Neural cell (in vitro differentiated cells): ENCODE data around the gene SUPT3H. TPM values are rescaled to one million over a fixed set of nuclear protein-coding genes. Genes with fewer than 3 reads are reported as not detected.

ENCODE experiments used
- H2AFZ ChIP-seq: fragments of 200-600, 300-800 bp; sonication (generic), shearing (Covaris generic); 2 replicates; pipeline ENCODE4 v1.6.0; 2014; ENCODE audit warnings: low read depth, mild to moderate bottlenecking, antibody characterized with exemption, low read length, moderate library complexity
- H3F3A ChIP-seq: fragments of 200-600 bp; shearing (Covaris generic); 2 replicates; pipeline ENCODE4 v1.6.1; 2016; ENCODE audit warnings: mild to moderate bottlenecking, moderate library complexity, mixed read lengths, antibody characterized with exemption, low read length; ENCODE audit not compliant: insufficient read depth, poor library complexity, severe bottlenecking
- H3K27ac ChIP-seq: fragments of 200-600, 300-800 bp; sonication (generic), shearing (Covaris generic); 2 replicates; pipeline ENCODE4 v1.5.1; 2014; ENCODE audit warnings: mild to moderate bottlenecking, low read length, moderate library complexity
- H3K27me3 ChIP-seq: fragments of 300-800, 200-600 bp; sonication (generic), shearing (Covaris generic); 2 replicates; pipeline ENCODE4 v1.6.0; 2014; ENCODE audit warnings: mild to moderate bottlenecking, low read depth, low read length, moderate library complexity; ENCODE audit not compliant: insufficient read depth
- H3K36me3 ChIP-seq: fragments of 300-800, 200-600 bp; sonication (generic), shearing (Covaris generic); 2 replicates; pipeline ENCODE4 v1.5.1; 2014; ENCODE audit warnings: mild to moderate bottlenecking, antibody characterized with exemption, low read length, moderate library complexity; ENCODE audit not compliant: insufficient read depth
- H3K4me2 ChIP-seq: fragments of 300-800, 200-600 bp; sonication (generic), shearing (Covaris generic); 2 replicates; pipeline ENCODE4 v1.6.0; 2014; ENCODE audit warnings: mild to moderate bottlenecking, low read length
- H3K4me3 ChIP-seq: fragments of 300-800, 200-600 bp; sonication (generic), shearing (Covaris generic); 2 replicates; pipeline ENCODE4 v1.5.1; 2014; ENCODE audit warnings: mild to moderate bottlenecking, low read length, moderate library complexity
- H3K79me2 ChIP-seq: fragments of 200-600 bp; shearing (Covaris generic); replicated peaks from 2 replicates; pipeline ENCODE4 v1.6.0; 2014; ENCODE audit warnings: mild to moderate bottlenecking, low read length, moderate library complexity; ENCODE audit not compliant: insufficient read depth
- H3K9ac ChIP-seq: fragments of 300-800, 200-600 bp; sonication (generic), shearing (Covaris generic); 2 replicates; pipeline ENCODE4 v1.6.1; 2016; ENCODE audit warnings: mild to moderate bottlenecking, low read length, mixed read lengths
- H3K9me2 ChIP-seq: fragments of 200-600 bp; shearing (Covaris generic); 2 replicates; pipeline ENCODE4 v1.6.1; 2016; ENCODE audit warnings: mild to moderate bottlenecking, low read length, mixed read lengths; ENCODE audit not compliant: insufficient read depth
- H3K9me3 ChIP-seq: fragments of 200-600, 300-800 bp; sonication (generic), shearing (Covaris generic); 2 replicates; pipeline ENCODE4 v1.6.1; 2016; ENCODE audit warnings: mild to moderate bottlenecking, mixed run types, low read length, moderate library complexity, mixed read lengths
- H4K20me1 ChIP-seq: fragments of 200-600 bp; shearing (Covaris generic); 2 replicates; pipeline ENCODE4 v1.6.1; 2016; ENCODE audit warnings: mild to moderate bottlenecking, mixed run types; ENCODE audit not compliant: insufficient read depth
- EP300 ChIP-seq: fragments of 450-650 bp; conservative IDR thresholded peaks from 2 replicates; pipeline ENCODE4 v1.6.1; 2014; ENCODE audit warnings: antibody characterized with exemption, mild to moderate bottlenecking, moderate library complexity; ENCODE audit not compliant: poor library complexity, severe bottlenecking
- EZH2 ChIP-seq: fragments of 200-600, 300-800 bp; shearing (Covaris generic), sonication (generic); IDR thresholded peaks from 2 replicates; pipeline ENCODE4 v1.6.1; 2014; ENCODE audit warnings: antibody characterized with exemption, low read length, borderline replicate concordance, mild to moderate bottlenecking; ENCODE audit not compliant: insufficient read depth, poor library complexity, severe bottlenecking
- MXI1 ChIP-seq: fragments of 450-650 bp; conservative IDR thresholded peaks from 2 replicates; pipeline ENCODE4 v1.6.1; 2014; ENCODE audit warnings: antibody characterized with exemption, mild to moderate bottlenecking; ENCODE audit not compliant: poor library complexity, severe bottlenecking
- POLR2AphosphoS5 ChIP-seq: IDR thresholded peaks from 2 replicates; pipeline ENCODE4 v1.6.1; 2012
- RAD21 ChIP-seq: fragments of 450-650 bp; conservative IDR thresholded peaks from 2 replicates; pipeline ENCODE4 v1.6.1; 2014; ENCODE audit warnings: antibody characterized with exemption, mild to moderate bottlenecking, moderate library complexity
- SMC3 ChIP-seq: fragments of 450-650 bp; conservative IDR thresholded peaks from 2 replicates; pipeline ENCODE4 v1.6.1; 2014; ENCODE audit warnings: antibody characterized with exemption, mild to moderate bottlenecking, moderate library complexity; ENCODE audit not compliant: poor library complexity
- TAF1 ChIP-seq: IDR thresholded peaks from 2 replicates; pipeline ENCODE4 v1.6.1; 2012; ENCODE audit warnings: low read depth
- polyA plus RNA-seq: library from polyadenylated mRNA; depleted of rRNA; stranded (reverse); fragments of >200 nt; gene quantifications from 2 replicates; pipeline ENCODE4 v1.2.3, GENCODE V29; 2014
- TF ChIP-seq, protein P1 (sequence below): fragments of 450-650 bp; IDR thresholded peaks from 2 replicates; pipeline ENCODE4 v1.5.1; 2014; ENCODE audit warnings: antibody characterized with exemption, mild to moderate bottlenecking, moderate library complexity; ENCODE audit not compliant: poor library complexity, severe bottlenecking
- TF ChIP-seq, protein P2 (sequence below): IDR thresholded peaks from 2 replicates; pipeline ENCODE4 v1.6.1; 2012; ENCODE audit warnings: borderline replicate concordance

SUPT3H gene
- polyA plus RNA-seq, 1 donor from 2014 or later: 6.8 TPM

DNA sequence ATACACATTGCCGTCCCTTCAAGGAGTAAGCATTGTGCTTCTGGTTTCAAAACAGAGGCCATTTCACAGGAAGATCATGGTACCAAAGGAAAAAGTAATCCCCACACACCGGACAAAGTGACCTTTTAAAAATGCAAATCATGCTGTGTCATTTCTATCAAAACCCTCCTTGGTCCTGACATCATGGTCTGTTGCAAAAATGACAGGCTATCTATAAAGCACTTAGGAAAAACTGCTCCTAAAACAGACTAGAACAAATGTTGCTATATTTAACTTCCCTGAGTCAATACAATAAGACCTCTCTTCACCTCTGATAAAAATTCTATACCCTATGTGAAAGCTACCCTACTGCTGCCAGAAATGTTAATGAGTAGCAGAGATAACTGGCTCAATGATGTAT is 403.2 kb downstream of the SUPT3H start (continued):
- TF ChIP-seq SMC3: no peak

DNA sequence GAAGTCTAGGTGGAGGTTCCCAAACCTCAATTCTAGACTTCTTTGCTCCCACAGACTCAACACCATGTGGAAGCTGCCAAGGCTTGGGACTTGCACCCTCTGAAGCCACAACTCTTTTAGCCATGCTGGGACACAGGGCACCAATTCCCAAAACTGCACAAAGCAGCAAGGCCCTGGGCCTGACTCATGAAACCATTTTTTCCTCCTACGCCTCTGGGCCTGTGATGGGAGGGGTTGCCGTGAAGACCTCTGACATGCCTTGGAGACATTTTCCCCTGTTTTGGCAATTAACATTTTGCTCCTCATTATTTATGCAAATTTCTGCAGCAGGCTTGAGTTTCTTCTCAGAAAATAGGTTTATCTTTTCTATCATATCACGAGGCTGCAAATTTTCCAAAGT is 405.0 kb downstream of the SUPT3H start:
- no peaks in the 10 kb centered on the region for H4K20me1 ChIP-seq
- no peak overlapping the region for H2AFZ ChIP-seq
- H3F3A ChIP-seq: no peaks in the 10 kb centered on the region
- no peak overlapping the region for H3K4me3 ChIP-seq
- no peaks in the 10 kb centered on the region for H3K36me3 ChIP-seq
- H3K9me2 ChIP-seq: no peaks in the 10 kb centered on the region
- TF ChIP-seq MXI1 (no peak), POLR2AphosphoS5 (no peak)
- no peaks in the 10 kb centered on the region for H3K27me3 ChIP-seq
- no peaks in the 10 kb centered on the region for H3K79me2 ChIP-seq
- no peaks in the 10 kb centered on the region for H3K9me3 ChIP-seq
- no peak overlapping the region for H3K9ac ChIP-seq
- no peak overlapping the region for H3K27ac ChIP-seq
- no peak overlapping the region for H3K4me2 ChIP-seq

- H3K27ac ChIP-seq: no peak overlapping the region
- H3K4me2 ChIP-seq: no peak overlapping the region
- H3K9me3 ChIP-seq: no peaks in the 10 kb centered on the region
- no peak overlapping the region for H2AFZ ChIP-seq
- no peak overlapping the region for H3K4me3 ChIP-seq
- TF ChIP-seq, protein P1, sequence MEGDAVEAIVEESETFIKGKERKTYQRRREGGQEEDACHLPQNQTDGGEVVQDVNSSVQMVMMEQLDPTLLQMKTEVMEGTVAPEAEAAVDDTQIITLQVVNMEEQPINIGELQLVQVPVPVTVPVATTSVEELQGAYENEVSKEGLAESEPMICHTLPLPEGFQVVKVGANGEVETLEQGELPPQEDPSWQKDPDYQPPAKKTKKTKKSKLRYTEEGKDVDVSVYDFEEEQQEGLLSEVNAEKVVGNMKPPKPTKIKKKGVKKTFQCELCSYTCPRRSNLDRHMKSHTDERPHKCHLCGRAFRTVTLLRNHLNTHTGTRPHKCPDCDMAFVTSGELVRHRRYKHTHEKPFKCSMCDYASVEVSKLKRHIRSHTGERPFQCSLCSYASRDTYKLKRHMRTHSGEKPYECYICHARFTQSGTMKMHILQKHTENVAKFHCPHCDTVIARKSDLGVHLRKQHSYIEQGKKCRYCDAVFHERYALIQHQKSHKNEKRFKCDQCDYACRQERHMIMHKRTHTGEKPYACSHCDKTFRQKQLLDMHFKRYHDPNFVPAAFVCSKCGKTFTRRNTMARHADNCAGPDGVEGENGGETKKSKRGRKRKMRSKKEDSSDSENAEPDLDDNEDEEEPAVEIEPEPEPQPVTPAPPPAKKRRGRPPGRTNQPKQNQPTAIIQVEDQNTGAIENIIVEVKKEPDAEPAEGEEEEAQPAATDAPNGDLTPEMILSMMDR: no peak
- TF ChIP-seq EZH2 (no peak), RAD21 (no peak), TAF1 (no peak), SMC3 (no peak), POLR2AphosphoS5 (no peak), EP300 (no peak), MXI1 (no peak)
- TF ChIP-seq, protein P2, sequence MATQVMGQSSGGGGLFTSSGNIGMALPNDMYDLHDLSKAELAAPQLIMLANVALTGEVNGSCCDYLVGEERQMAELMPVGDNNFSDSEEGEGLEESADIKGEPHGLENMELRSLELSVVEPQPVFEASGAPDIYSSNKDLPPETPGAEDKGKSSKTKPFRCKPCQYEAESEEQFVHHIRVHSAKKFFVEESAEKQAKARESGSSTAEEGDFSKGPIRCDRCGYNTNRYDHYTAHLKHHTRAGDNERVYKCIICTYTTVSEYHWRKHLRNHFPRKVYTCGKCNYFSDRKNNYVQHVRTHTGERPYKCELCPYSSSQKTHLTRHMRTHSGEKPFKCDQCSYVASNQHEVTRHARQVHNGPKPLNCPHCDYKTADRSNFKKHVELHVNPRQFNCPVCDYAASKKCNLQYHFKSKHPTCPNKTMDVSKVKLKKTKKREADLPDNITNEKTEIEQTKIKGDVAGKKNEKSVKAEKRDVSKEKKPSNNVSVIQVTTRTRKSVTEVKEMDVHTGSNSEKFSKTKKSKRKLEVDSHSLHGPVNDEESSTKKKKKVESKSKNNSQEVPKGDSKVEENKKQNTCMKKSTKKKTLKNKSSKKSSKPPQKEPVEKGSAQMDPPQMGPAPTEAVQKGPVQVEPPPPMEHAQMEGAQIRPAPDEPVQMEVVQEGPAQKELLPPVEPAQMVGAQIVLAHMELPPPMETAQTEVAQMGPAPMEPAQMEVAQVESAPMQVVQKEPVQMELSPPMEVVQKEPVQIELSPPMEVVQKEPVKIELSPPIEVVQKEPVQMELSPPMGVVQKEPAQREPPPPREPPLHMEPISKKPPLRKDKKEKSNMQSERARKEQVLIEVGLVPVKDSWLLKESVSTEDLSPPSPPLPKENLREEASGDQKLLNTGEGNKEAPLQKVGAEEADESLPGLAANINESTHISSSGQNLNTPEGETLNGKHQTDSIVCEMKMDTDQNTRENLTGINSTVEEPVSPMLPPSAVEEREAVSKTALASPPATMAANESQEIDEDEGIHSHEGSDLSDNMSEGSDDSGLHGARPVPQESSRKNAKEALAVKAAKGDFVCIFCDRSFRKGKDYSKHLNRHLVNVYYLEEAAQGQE: no peak
- no peaks in the 10 kb centered on the region for H4K20me1 ChIP-seq
- no peaks in the 10 kb centered on the region for H3F3A ChIP-seq
- H3K36me3 ChIP-seq: no peaks in the 10 kb centered on the region
- H3K9me2 ChIP-seq: no peaks in the 10 kb centered on the region
- H3K9ac ChIP-seq: no peak overlapping the region
- no peaks in the 10 kb centered on the region for H3K27me3 ChIP-seq
- no peaks in the 10 kb centered on the region for H3K79me2 ChIP-seq
Observed at GRCh38 chr6:44969446-44970185, 408.1 kb downstream of the SUPT3H start.
